GM12878 (cell line): ENCODE data around the gene CD101. TPM values are rescaled to one million over a fixed set of nuclear protein-coding genes. Genes with fewer than 3 reads are reported as not detected.

ENCODE experiments used
- ATAC-seq: fragments of 200-7000 bp; cut with Tn5 transposase; 3 replicates; pipeline ENCODE4 v1.9.1; 2020; ENCODE audit warnings: mild to moderate bottlenecking, moderate library complexity
- BruUV-seq: library from RNA; stranded (reverse); fragments of 400-500 nt; replicated peaks from 2 replicates; lab custom pipeline; 2021; lab: Mats Ljungman, UMichigan
- CTCF ChIA-PET: fragments of 300-600 bp; sonication (Branson Sonifier 250); formaldehyde crosslinking; extraction: SDS; loops from one replicate; lab custom pipeline; 2021; ENCODE audit warnings: inconsistent platforms; lab: Yijun Ruan, JAX
- POLR2A ChIA-PET: fragments of 350-600 bp; formaldehyde crosslinking; extraction: SDS; loops from one replicate; lab custom pipeline; 2021; ENCODE audit warnings: inconsistent platforms; lab: Charles Lee
- RAD21 ChIA-PET: fragments of 300-600 bp; sonication (Branson Sonifier 250); formaldehyde crosslinking; loops from one replicate; lab custom pipeline; 2023; ENCODE audit warnings: antibody characterized with exemption; ENCODE audit not compliant: unreplicated experiment; lab: Charles Lee
- SMC1A ChIA-PET: fragments of 300-600 bp; sonication (Branson Sonifier 250); formaldehyde crosslinking; loops from one replicate; lab custom pipeline; 2023; ENCODE audit not compliant: unreplicated experiment, uncharacterized antibody; lab: Charles Lee
- DNase-seq: peaks from one replicate; pipeline ENCODE4 v3.0.0-alpha.2; 2011; ENCODE audit warnings: low read depth, low spot score
- FAIRE-seq: peaks from 3 replicates; lab custom pipeline; 2011; peaks lifted over from hg19 to GRCh38; lab: Jason Lieb, UNC
- H2AFZ ChIP-seq: 2 replicates; pipeline ENCODE4 v1.6.0; 2011; ENCODE audit warnings: low read depth, low read length, control low read depth; ENCODE audit not compliant: control insufficient read depth
- H3K27ac ChIP-seq: 2 replicates; pipeline ENCODE4 v1.5.1; 2011; ENCODE audit warnings: control low read depth; ENCODE audit not compliant: control insufficient read depth, insufficient read depth
- H3K27me3 ChIP-seq, 2 experiments: replicated peaks in 1 of 2; 2 replicates each; pipeline versions ENCODE4 v1.6.0 to v1.6.1; 2011; ENCODE audit warnings: low read length in 1 of 2; ENCODE audit not compliant: control insufficient read depth in 2 of 2, insufficient read depth in 2 of 2
- H3K36me3 ChIP-seq, 2 experiments: 2 replicates each; pipeline ENCODE4 v1.5.1; 2011; ENCODE audit warnings: low read length in 1 of 2; ENCODE audit not compliant: control insufficient read depth in 2 of 2, insufficient read depth in 2 of 2
- H3K4me1 ChIP-seq: 2 replicates; pipeline ENCODE4 v1.6.1; 2011; ENCODE audit warnings: mild to moderate bottlenecking, low read length, moderate library complexity, mixed read lengths; ENCODE audit not compliant: control insufficient read depth, insufficient read depth
- H3K4me2 ChIP-seq: 2 replicates; pipeline ENCODE4 v1.6.0; 2011; ENCODE audit warnings: control low read depth; ENCODE audit not compliant: control insufficient read depth, insufficient read depth
- H3K4me3 ChIP-seq: fragments of 200-600 bp; sonication (generic); 2 replicates; pipeline ENCODE4 v1.5.1; 2016
- H3K79me2 ChIP-seq: 2 replicates; pipeline ENCODE4 v1.6.0; 2011; ENCODE audit warnings: low read length; ENCODE audit not compliant: control insufficient read depth, insufficient read depth
- H3K9ac ChIP-seq: 2 replicates; pipeline ENCODE4 v1.8.0; 2011; ENCODE audit warnings: low read length, control low read depth, mixed read lengths; ENCODE audit not compliant: control insufficient read depth, insufficient read depth
- H3K9me3 ChIP-seq: replicated peaks from 3 replicates; pipeline ENCODE4 v1.5.1; 2011; ENCODE audit warnings: mild to moderate bottlenecking, low read length; ENCODE audit not compliant: control insufficient read depth, insufficient read depth
- H4K20me1 ChIP-seq: 2 replicates; pipeline ENCODE4 v1.6.0; 2011; ENCODE audit not compliant: control insufficient read depth, insufficient read depth
- CBX5 ChIP-seq: sonication (generic); IDR thresholded peaks from 2 replicates; pipeline ENCODE4 v1.6.1; 2016; ENCODE audit warnings: low read depth, moderate library complexity, mild to moderate bottlenecking, inconsistent platforms
- GATAD2B ChIP-seq: fragments of 450-650 bp; conservative IDR thresholded peaks from 2 replicates; pipeline ENCODE4 v1.6.1; 2017; ENCODE audit warnings: low read depth, mild to moderate bottlenecking, moderate library complexity
- MTA2 ChIP-seq: fragments of 450-650 bp; IDR thresholded peaks from 2 replicates; pipeline ENCODE4 v1.6.1; 2016; ENCODE audit warnings: low read depth, mild to moderate bottlenecking, moderate library complexity
- MYC ChIP-seq: IDR thresholded peaks from 2 replicates; pipeline ENCODE4 v1.6.1; 2011; ENCODE audit warnings: mild to moderate bottlenecking, low read length, moderate library complexity, inconsistent platforms; ENCODE audit not compliant: insufficient read depth, insufficient replicate concordance, insufficient read length, severe bottlenecking
- PML ChIP-seq: IDR thresholded peaks from 2 replicates; pipeline ENCODE4 v1.6.1; 2012; ENCODE audit warnings: low read length, inconsistent platforms
- SMARCA5 ChIP-seq: fragments of 450-650 bp; IDR thresholded peaks from 2 replicates; pipeline ENCODE4 v1.6.1; 2017; ENCODE audit warnings: mild to moderate bottlenecking
- SUZ12 ChIP-seq: fragments of 200-600 bp; sonication (generic); IDR thresholded peaks from one replicate; pipeline ENCODE4 v1.6.1; 2018; ENCODE audit warnings: antibody characterized with exemption, mild to moderate bottlenecking; ENCODE audit not compliant: unreplicated experiment
- WGBS: methylation state at CpG from one replicate; pipeline ENCODE4 v1.1.6; 2016; ENCODE audit warnings: low lambda C conversion rate; ENCODE audit not compliant: insufficient replicate concordance, insufficient coverage; ENCODE audit errors: missing lambda C conversion rate; 5-methylcytosine and 5-hydroxymethylcytosine counted together
- in situ Hi-C: fragments of 300-500 bp; cut with MboI; formaldehyde crosslinking; loops from 9 replicates; pipeline ENCODE4 v1.14.3; 2018; ENCODE audit warnings: mixed read lengths
- intact Hi-C: fragments of 100-400 bp; cut with micrococcal nuclease; formaldehyde crosslinking; loops from one replicate; pipeline ENCODE4 v1.14.2; 2022; ENCODE audit not compliant: unreplicated experiment
- polyA plus RNA-seq, 11 experiments: library from polyadenylated mRNA; depleted of rRNA in 4 of 11; unstranded in 6 of 11; stranded (reverse) in 5 of 11; fragments of >200 nt; fragmentation: Nextera tagmentation in 4 of 11; fragmentation: Illumina TruSeq in 1 of 11; extraction: Ambion mirVana in 4 of 11; extraction: Trizol in 1 of 11; gene quantifications; 1 replicate in 1 of 11; 2 replicates in 10 of 11; pipeline versions ENCODE4 v1.2.1 to v1.2.3, GENCODE V29; 2011 to 2016; ENCODE audit warnings: inconsistent platforms in 2 of 11, missing spikeins in 2 of 11, low read depth in 1 of 11
- total RNA-seq, 4 experiments: library from RNA; depleted of rRNA in 3 of 4; stranded (reverse); fragments of >200 nt in 3 of 4; fragmentation: Illumina TruSeq in 1 of 4; extraction: Trizol in 1 of 4; gene quantifications; 2 replicates each; pipeline versions ENCODE4 v1.2.1 to v1.2.3, GENCODE V29; 2013 to 2021
- TF ChIP-seq, protein P1 (sequence below): fragments of 450-650 bp; IDR thresholded peaks from 2 replicates; pipeline ENCODE4 v1.6.1; 2017; ENCODE audit warnings: mild to moderate bottlenecking, moderate library complexity
- TF ChIP-seq, protein P2 (sequence below): IDR thresholded peaks from 2 replicates; pipeline ENCODE4 v1.6.1; 2012; ENCODE audit warnings: low read length, inconsistent platforms

CD101 gene
- total and polyA plus RNA-seq, 10 of the 15 experiments (the other 5 are each of a cell fraction or from before 2014, with no cell fraction given), result 0.56 to 7.9 (median 2.9) TPM

DNA sequence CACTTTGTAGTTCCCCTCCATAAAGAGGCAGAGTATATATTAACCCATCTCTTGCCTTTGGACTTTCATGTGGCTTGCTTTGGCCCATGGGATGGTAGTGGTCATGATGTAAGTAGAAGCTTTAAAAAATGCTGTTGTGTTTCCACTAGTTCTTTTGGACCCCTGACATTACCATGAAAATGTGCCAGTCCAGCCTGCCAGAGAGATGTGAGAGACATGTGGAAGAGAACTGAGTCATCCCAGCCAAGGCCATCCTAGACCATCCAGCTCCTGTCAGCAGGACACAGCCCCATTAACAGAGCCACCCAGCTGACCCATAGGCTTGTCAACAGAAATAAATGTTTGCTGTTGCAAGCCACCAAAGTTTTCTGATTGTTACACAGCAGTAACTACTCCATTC is 3.9 kb upstream of the CD101 start:
- FAIRE-seq (no peak), DNase-seq (no peak), ATAC-seq (no peak)
- peaks cover 17% of the 10 kb centered on the region for H3K4me1 ChIP-seq
- H3K79me2 ChIP-seq, result no peaks in the 10 kb centered on the region
- ChIA-PET POLR2A (interaction anchor here (0.6 to 1.0 kb wide), 4 partner anchors 11 to 503 kb away, joined by 3 to 5 read pairs (median 4); no protein-coding TSS in a partner anchor), RAD21 (no interaction called here), SMC1A (interaction anchor here (0.7 to 1.7 kb wide), 2 partner anchors 48 to 202 kb away, joined by 3 to 4 read pairs; no protein-coding TSS in a partner anchor), CTCF (no interaction called here)
- no peaks in the 10 kb centered on the region for H3K9me3 ChIP-seq
- H3K27ac ChIP-seq, result no peak overlapping the region
- H3K4me3 ChIP-seq, result no peak overlapping the region
- H3K4me2 ChIP-seq, result no peak overlapping the region
- no peaks in the 10 kb centered on the region for H4K20me1 ChIP-seq
- no peak overlapping the region for H3K9ac ChIP-seq
- H3K27me3 ChIP-seq, result no peaks in the 10 kb centered on the region
- H2AFZ ChIP-seq, result no peak overlapping the region
- in situ Hi-C loops (no loop called here), intact Hi-C loops (no loop called here)
- H3K36me3 ChIP-seq, result no peaks in the 10 kb centered on the region
- TF ChIP-seq MYC (no peak), GATAD2B (no peak)
- no TSS peak for BruUV-seq

DNA sequence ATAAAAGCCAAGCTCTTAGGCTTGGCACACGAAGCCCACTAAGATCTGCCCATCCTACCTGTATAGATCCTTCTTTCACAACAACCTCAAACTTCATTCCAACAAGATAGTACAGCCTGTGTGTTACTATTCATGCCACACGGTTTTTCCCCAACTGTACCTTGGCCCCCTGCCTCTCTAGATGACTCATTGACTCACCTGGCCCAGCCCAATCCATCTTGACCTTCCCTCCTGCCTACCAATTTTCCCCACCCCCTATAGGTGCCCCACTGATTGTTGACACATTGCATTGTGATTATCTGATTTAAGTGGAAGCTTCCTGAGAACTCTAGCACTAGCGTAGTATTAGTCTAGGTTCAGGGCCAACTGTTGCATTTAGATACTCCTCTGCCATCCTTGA is 2.0 kb upstream of the CD101 start:
- H3K4me2 ChIP-seq, result no peak overlapping the region
- H2AFZ ChIP-seq, result no peak overlapping the region
- intact Hi-C loops, result no loop called here
- TF ChIP-seq SUZ12 (no peak), PML (no peak), SMARCA5 (no peak), CBX5 (no peak), MTA2 (no peak)
- TF ChIP-seq, protein P1, sequence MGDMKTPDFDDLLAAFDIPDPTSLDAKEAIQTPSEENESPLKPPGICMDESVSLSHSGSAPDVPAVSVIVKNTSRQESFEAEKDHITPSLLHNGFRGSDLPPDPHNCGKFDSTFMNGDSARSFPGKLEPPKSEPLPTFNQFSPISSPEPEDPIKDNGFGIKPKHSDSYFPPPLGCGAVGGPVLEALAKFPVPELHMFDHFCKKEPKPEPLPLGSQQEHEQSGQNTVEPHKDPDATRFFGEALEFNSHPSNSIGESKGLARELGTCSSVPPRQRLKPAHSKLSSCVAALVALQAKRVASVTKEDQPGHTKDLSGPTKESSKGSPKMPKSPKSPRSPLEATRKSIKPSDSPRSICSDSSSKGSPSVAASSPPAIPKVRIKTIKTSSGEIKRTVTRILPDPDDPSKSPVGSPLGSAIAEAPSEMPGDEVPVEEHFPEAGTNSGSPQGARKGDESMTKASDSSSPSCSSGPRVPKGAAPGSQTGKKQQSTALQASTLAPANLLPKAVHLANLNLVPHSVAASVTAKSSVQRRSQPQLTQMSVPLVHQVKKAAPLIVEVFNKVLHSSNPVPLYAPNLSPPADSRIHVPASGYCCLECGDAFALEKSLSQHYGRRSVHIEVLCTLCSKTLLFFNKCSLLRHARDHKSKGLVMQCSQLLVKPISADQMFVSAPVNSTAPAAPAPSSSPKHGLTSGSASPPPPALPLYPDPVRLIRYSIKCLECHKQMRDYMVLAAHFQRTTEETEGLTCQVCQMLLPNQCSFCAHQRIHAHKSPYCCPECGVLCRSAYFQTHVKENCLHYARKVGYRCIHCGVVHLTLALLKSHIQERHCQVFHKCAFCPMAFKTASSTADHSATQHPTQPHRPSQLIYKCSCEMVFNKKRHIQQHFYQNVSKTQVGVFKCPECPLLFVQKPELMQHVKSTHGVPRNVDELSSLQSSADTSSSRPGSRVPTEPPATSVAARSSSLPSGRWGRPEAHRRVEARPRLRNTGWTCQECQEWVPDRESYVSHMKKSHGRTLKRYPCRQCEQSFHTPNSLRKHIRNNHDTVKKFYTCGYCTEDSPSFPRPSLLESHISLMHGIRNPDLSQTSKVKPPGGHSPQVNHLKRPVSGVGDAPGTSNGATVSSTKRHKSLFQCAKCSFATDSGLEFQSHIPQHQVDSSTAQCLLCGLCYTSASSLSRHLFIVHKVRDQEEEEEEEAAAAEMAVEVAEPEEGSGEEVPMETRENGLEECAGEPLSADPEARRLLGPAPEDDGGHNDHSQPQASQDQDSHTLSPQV, result no peak
- TF ChIP-seq, protein P2, sequence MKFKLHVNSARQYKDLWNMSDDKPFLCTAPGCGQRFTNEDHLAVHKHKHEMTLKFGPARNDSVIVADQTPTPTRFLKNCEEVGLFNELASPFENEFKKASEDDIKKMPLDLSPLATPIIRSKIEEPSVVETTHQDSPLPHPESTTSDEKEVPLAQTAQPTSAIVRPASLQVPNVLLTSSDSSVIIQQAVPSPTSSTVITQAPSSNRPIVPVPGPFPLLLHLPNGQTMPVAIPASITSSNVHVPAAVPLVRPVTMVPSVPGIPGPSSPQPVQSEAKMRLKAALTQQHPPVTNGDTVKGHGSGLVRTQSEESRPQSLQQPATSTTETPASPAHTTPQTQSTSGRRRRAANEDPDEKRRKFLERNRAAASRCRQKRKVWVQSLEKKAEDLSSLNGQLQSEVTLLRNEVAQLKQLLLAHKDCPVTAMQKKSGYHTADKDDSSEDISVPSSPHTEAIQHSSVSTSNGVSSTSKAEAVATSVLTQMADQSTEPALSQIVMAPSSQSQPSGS, result no peak
- TF ChIP-seq, all 136 proteins: peak for 0
- Histone ChIP-seq H3K9me3 (no peaks in the 10 kb centered on the region), H3K27me3 (no peaks in the 10 kb centered on the region), H3K4me3 (no peak overlapping the region), H3K4me1 (peaks cover 20% of the 10 kb centered on the region), H4K20me1 (no peaks in the 10 kb centered on the region), H3K36me3 (no peaks in the 10 kb centered on the region), H3K79me2 (no peaks in the 10 kb centered on the region), H3K27ac (no peak overlapping the region), H3K9ac (no peak overlapping the region)
- ChIA-PET CTCF (interaction anchor here (0.7 to 2.9 kb wide), 4 partner anchors 14 to 274 kb away, joined by 3 to 13 read pairs (median 4); no protein-coding TSS in a partner anchor), SMC1A (interaction anchor here (1.1 to 3.6 kb wide), 6 partner anchors 16 to 425 kb away, joined by 3 to 16 read pairs (median 3); no protein-coding TSS in a partner anchor), POLR2A (no interaction called here), RAD21 (interaction anchor here (1.3 to 2.5 kb wide), 3 partner anchors 41 to 68 kb away, joined by 3 to 12 read pairs (median 9); partner anchors contain the start of gene TTF2)
- FAIRE-seq, result no peak
- no TSS peak for BruUV-seq
- 44% methylated on average over 3 of the region's 3 CpGs for WGBS
- in situ Hi-C loops, result no loop called here
- DNase-seq, result no peak
- no peak for ATAC-seq
